Stimulated activated effector memory CD8-positive, alpha-beta T cell treated with anti-CD3 and anti-CD28 coated beads, Interleukin-12 subunit alpha, Interleukin-12 subunit beta, amount 100 ng/mL, for 72 hours (primary cell): Measurements from ENCODE around the gene OSBPL2.

Source experiments
- ATAC-seq: fragments of 150-1000 bp; cut with Tn5 transposase; 2 replicates; pipeline ENCODE4 v1.10.0; 2021
- DNase-seq, 2 donors: peaks; one replicate each; pipeline ENCODE4 v3.0.0; 2021 to 2022; ENCODE audit warnings: low spot score in 2 of 2
- H3K27ac Mint-ChIP-seq: one replicate; pipeline ENCODE4 v1.8.0; 2022; ENCODE audit warnings: mild to moderate bottlenecking, mixed read lengths
- H3K36me3 Mint-ChIP-seq: one replicate; pipeline ENCODE4 v1.8.0; 2022; ENCODE audit warnings: mild to moderate bottlenecking, mixed read lengths
- H3K4me1 Mint-ChIP-seq: one replicate; pipeline ENCODE4 v1.8.0; 2022; ENCODE audit warnings: mixed read lengths
- H3K4me3 Mint-ChIP-seq: one replicate; pipeline ENCODE4 v1.8.0; 2022; ENCODE audit warnings: mild to moderate bottlenecking, mixed read lengths
- H3K9me3 Mint-ChIP-seq: one replicate; pipeline ENCODE4 v1.8.0; 2022; ENCODE audit warnings: mixed read lengths

Gene OSBPL2

GRCh38 chr20:62245911-62246280, 7.6 kb downstream of the OSBPL2 start:
- Mint-ChIP-seq H3K4me1 (peaks cover 47% of the 10 kb centered on the region), H3K27ac (no peak overlapping the region), H3K36me3 (peaks cover 7% of the 10 kb centered on the region), H3K4me3 (no peak overlapping the region), H3K9me3 (no peaks in the 10 kb centered on the region)
- ATAC-seq (no peak), DNase-seq (no peak)

- no peak overlapping the region for H3K4me3 Mint-ChIP-seq
- peaks cover 43% of the 10 kb centered on the region for H3K4me1 Mint-ChIP-seq
- H3K9me3 Mint-ChIP-seq = no peaks in the 10 kb centered on the region
- H3K27ac Mint-ChIP-seq = peak overlapping the region; percentile 43
- H3K36me3 Mint-ChIP-seq = peaks cover 7% of the 10 kb centered on the region
- ATAC-seq = no peak
- no peak for DNase-seq
Measured at GRCh38 chr20:62246431-62246830, 8.1 kb downstream of the OSBPL2 start.

GRCh38 chr20:62246872-62247652, 8.7 kb downstream of the OSBPL2 start:
- no peaks in the 10 kb centered on the region for H3K9me3 Mint-ChIP-seq
- H3K36me3 Mint-ChIP-seq = peaks cover 5% of the 10 kb centered on the region
- DNase-seq (no peak), ATAC-seq (no peak)
- H3K4me3 Mint-ChIP-seq = no peak overlapping the region
- H3K27ac Mint-ChIP-seq = peak overlapping the region; percentile 43
- peaks cover 38% of the 10 kb centered on the region for H3K4me1 Mint-ChIP-seq

- H3K36me3 Mint-ChIP-seq = no peaks in the 10 kb centered on the region
- no peak overlapping the region for H3K27ac Mint-ChIP-seq
- ATAC-seq (no peak), DNase-seq (no peak)
- no peaks in the 10 kb centered on the region for H3K9me3 Mint-ChIP-seq
- H3K4me3 Mint-ChIP-seq = no peak overlapping the region
- peaks cover 46% of the 10 kb centered on the region for H3K4me1 Mint-ChIP-seq
Measured at GRCh38 chr20:62248890-62249560, 10.7 kb downstream of the OSBPL2 start.

GRCh38 chr20:62252342-62252966, 14.1 kb downstream of the OSBPL2 start:
- H3K27ac Mint-ChIP-seq = no peak overlapping the region
- H3K4me1 Mint-ChIP-seq = peaks cover 29% of the 10 kb centered on the region
- no peak for DNase-seq
- peaks cover 13% of the 10 kb centered on the region for H3K36me3 Mint-ChIP-seq
- no peaks in the 10 kb centered on the region for H3K9me3 Mint-ChIP-seq
- ATAC-seq = no peak
- H3K4me3 Mint-ChIP-seq = no peak overlapping the region

GRCh38 chr20:62253398-62253797, 15.1 kb downstream of the OSBPL2 start:
- peaks cover 29% of the 10 kb centered on the region for H3K4me1 Mint-ChIP-seq

GRCh38 chr20:62254021-62254724, 15.9 kb downstream of the OSBPL2 start:
- H3K27ac Mint-ChIP-seq = peak overlapping the region; percentile 17
- peaks cover 29% of the 10 kb centered on the region for H3K4me1 Mint-ChIP-seq
- H3K9me3 Mint-ChIP-seq = no peaks in the 10 kb centered on the region
- peaks cover 20% of the 10 kb centered on the region for H3K36me3 Mint-ChIP-seq
- no peak overlapping the region for H3K4me3 Mint-ChIP-seq
- ATAC-seq (no peak), DNase-seq (no peak)

More at GRCh38 chr20:62253398-62253797, 15.1 kb downstream of the OSBPL2 start:
- H3K9me3 Mint-ChIP-seq = no peaks in the 10 kb centered on the region
- DNase-seq (no peak), ATAC-seq (no peak)
- peak overlapping the region; percentile 21 for H3K27ac Mint-ChIP-seq
- H3K36me3 Mint-ChIP-seq = peaks cover 20% of the 10 kb centered on the region
- no peak overlapping the region for H3K4me3 Mint-ChIP-seq

GRCh38 chr20:62255976-62256375, 17.7 kb downstream of the OSBPL2 start:
- H3K4me1 Mint-ChIP-seq = peaks cover 21% of the 10 kb centered on the region
- ATAC-seq (no peak), DNase-seq (no peak)
- peaks cover 38% of the 10 kb centered on the region for H3K36me3 Mint-ChIP-seq
- H3K27ac Mint-ChIP-seq = peak overlapping the region; percentile 36
- H3K4me3 Mint-ChIP-seq = no peak overlapping the region
- H3K9me3 Mint-ChIP-seq = no peaks in the 10 kb centered on the region

GRCh38 chr20:62258499-62259293, 20.4 kb downstream of the OSBPL2 start:
- H3K4me1 Mint-ChIP-seq = peaks cover 6% of the 10 kb centered on the region

GRCh38 chr20:62259294-62259565, 20.9 kb downstream of the OSBPL2 start:
- no peak overlapping the region for H3K4me3 Mint-ChIP-seq
- DNase-seq = no peak

More at GRCh38 chr20:62258499-62259293, 20.4 kb downstream of the OSBPL2 start:
- Mint-ChIP-seq H3K36me3 (peaks cover 57% of the 10 kb centered on the region), H3K9me3 (no peaks in the 10 kb centered on the region), H3K4me3 (no peak overlapping the region), H3K27ac (no peak overlapping the region)
- DNase-seq (no peak), ATAC-seq (no peak)

GRCh38 chr20:62262064-62262463, 23.7 kb downstream of the OSBPL2 start:
- Mint-ChIP-seq H3K36me3 (peaks cover 64% of the 10 kb centered on the region), H3K9me3 (no peaks in the 10 kb centered on the region), H3K4me1 (no peaks in the 10 kb centered on the region), H3K4me3 (no peak overlapping the region), H3K27ac (no peak overlapping the region)
- no peak for ATAC-seq
- no peak for DNase-seq

More at GRCh38 chr20:62259294-62259565, 20.9 kb downstream of the OSBPL2 start:
- Mint-ChIP-seq H3K9me3 (no peaks in the 10 kb centered on the region), H3K27ac (no peak overlapping the region), H3K4me1 (peaks cover 2% of the 10 kb centered on the region), H3K36me3 (peaks cover 61% of the 10 kb centered on the region)
- ATAC-seq = no peak

GRCh38 chr20:62263396-62263795, 25.1 kb downstream of the OSBPL2 start:
- H3K36me3 Mint-ChIP-seq = peaks cover 59% of the 10 kb centered on the region
- no peak overlapping the region for H3K27ac Mint-ChIP-seq
- H3K4me1 Mint-ChIP-seq = no peaks in the 10 kb centered on the region
- ATAC-seq (no peak), DNase-seq (no peak)
- H3K4me3 Mint-ChIP-seq = no peak overlapping the region
- H3K9me3 Mint-ChIP-seq = no peaks in the 10 kb centered on the region

GRCh38 chr20:62265365-62265764, 27.0 kb downstream of the OSBPL2 start:
- Mint-ChIP-seq H3K36me3 (peaks cover 56% of the 10 kb centered on the region), H3K4me1 (no peaks in the 10 kb centered on the region), H3K9me3 (no peaks in the 10 kb centered on the region), H3K27ac (no peak overlapping the region), H3K4me3 (no peak overlapping the region)
- ATAC-seq = no peak
- no peak for DNase-seq

GRCh38 chr20:62266340-62266739, 28.0 kb downstream of the OSBPL2 start:
- H3K4me3 Mint-ChIP-seq = no peak overlapping the region
- peaks cover 46% of the 10 kb centered on the region for H3K36me3 Mint-ChIP-seq
- H3K4me1 Mint-ChIP-seq = no peaks in the 10 kb centered on the region
- H3K9me3 Mint-ChIP-seq = no peaks in the 10 kb centered on the region
- DNase-seq (no peak), ATAC-seq (no peak)
- no peak overlapping the region for H3K27ac Mint-ChIP-seq

- no peaks in the 10 kb centered on the region for H3K4me1 Mint-ChIP-seq
- no peak for ATAC-seq
- H3K9me3 Mint-ChIP-seq = no peaks in the 10 kb centered on the region
- H3K4me3 Mint-ChIP-seq = no peak overlapping the region
- H3K36me3 Mint-ChIP-seq = peaks cover 42% of the 10 kb centered on the region
- no peak for DNase-seq
- H3K27ac Mint-ChIP-seq = no peak overlapping the region
Measured at GRCh38 chr20:62266851-62267250, 28.5 kb downstream of the OSBPL2 start.
